ENCODE measurements around the gene KCNJ9. TPM values are rescaled to one million over a fixed set of nuclear protein-coding genes. Genes with fewer than 3 reads are reported as not detected.
"Not testable (repeated sequence)": the region's sequence is repeated elsewhere in the genome, so short reads cannot be mapped to it uniquely, and the experiment has no call there.

KCNJ9 gene
- total RNA-seq (2014; rRNA removed; shearing (Covaris generic)): not detected in 2 replicates

DNA sequence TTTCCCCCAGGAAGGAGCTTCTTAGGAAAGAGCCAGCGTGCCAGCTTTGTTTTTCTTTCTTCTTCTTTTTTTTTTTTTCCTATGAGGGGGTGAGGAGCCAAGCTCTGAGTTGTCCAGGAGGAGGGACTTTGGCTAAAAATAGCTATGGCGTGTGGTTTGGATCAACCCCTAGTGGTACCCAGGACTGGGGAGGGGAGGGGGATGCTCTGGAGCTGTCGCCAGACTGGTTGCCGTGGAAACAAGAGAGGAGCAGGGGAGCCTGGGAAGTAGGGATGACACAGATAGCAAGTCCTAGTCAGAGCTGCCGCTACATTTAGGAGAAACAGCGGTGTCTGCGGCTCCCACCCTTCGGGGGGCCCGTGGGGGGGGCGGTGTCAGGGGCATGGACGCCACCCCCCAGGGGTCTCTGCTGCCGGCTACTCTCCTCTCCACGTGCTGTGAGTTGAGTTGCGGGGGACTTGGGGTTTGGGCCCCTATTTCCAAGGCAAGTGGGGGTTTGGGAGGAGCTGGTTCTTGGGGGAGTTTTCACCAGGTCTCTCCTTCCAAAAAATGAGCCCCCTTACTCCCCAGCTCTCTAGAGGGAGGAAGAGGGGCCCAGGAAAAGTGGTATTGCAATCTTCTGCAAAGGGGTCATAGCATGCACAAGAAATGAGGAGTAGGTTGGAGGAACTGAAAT is at the start of gene KCNJ9:
Gene KCNJ9 (plus strand): TSS at position 278 of the 676 bp plus-strand sequence. CDS start 2,493 bp downstream, outside the sequence.
- DNase-seq (ENCODE audit: low spot score): no peak

DNA sequence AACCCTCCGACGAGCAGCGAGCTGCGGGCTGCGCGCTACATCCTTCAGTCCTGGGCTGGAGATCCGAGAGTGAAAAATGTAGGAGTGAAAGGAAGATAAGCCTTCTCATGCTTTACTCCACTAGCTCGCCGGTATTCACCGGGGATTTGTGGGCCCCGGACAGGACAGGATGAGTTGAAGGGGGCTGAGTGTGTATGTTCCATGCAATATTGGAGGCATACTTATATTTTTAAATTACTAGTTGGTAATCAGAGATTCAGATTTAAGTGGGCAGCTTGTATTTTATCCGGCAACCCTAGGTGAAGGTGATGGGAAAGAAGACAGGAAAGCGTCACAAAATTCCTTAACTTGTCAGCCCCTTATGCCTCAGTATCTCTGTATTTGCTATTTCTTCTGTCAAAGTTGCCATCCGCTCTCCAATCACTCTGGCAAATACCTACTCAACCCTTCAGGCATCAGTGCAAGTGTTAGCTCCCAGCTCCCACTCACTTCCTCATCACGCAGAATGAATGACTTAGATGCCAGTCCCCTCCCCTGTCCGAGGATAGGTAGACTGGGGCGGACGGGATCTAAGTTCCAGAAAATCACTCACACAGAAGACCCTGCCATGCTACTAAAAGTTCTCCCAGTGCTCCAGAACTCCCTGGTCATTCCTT is 49.0 kb upstream of the KCNJ9 start:
- peak; percentile 40 for DNase-seq (ENCODE audit: low spot score)

DNA sequence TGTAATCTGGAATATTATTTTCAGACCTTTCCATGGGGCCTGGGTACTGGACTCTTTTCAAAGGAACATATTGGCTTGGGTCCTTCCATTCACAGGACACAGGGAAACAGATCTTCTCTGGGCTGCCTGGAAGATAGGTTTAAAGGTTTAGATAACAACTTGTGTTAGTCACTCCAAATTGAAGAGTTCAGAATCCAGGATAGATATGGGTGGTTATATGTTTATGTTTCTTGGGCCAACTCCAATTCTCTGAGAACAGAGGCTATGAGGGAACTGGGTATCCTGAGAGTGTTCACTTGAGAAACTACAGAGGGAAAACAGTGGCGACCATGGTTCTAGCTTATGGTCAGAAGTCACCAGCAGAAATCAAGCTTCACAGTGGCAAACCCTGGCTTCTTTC is 40.9 kb upstream of the KCNJ9 start:
- DNase-seq (ENCODE audit: low spot score): no peak

DNA sequence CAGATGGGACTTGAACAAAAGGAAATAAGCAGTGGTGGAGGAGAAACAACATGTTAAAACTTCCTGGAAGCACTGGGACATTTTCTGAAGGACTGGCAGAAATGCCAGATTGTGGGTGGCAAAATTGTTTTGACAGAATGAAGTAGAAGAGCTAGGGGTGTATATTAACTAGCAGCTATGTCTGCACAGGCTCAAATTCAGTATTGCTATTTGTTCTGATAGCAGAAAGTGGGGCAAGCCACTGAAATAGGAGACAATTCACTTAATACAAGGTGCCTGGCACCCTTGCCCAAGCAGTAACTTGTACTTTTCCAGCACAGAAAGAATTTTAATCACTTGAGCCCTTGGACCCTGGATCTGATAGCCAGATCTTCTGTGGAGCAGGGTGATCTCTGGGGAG is 37.8 kb upstream of the KCNJ9 start:
- no peak for DNase-seq (ENCODE audit: low spot score)

DNA sequence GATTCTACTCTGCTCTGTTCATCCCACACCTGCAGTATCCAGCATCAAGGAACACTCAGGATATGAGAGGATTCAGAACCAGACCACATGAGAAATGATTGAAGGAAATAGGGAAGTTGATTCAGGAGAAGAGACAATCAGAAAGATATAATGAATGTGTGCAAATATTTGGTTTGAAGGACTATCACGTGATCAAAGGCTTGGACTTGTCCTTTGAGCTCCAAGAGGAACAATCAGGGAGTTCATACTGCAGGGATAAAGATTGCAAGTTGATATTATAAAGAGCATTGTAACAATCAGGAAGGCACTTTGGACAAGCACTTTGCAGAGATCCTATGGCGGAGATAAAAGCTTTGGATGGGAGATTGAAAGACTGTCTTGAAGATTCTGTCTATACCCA is 35.7 kb upstream of the KCNJ9 start:
- no peak for DNase-seq (ENCODE audit: low spot score)

DNA sequence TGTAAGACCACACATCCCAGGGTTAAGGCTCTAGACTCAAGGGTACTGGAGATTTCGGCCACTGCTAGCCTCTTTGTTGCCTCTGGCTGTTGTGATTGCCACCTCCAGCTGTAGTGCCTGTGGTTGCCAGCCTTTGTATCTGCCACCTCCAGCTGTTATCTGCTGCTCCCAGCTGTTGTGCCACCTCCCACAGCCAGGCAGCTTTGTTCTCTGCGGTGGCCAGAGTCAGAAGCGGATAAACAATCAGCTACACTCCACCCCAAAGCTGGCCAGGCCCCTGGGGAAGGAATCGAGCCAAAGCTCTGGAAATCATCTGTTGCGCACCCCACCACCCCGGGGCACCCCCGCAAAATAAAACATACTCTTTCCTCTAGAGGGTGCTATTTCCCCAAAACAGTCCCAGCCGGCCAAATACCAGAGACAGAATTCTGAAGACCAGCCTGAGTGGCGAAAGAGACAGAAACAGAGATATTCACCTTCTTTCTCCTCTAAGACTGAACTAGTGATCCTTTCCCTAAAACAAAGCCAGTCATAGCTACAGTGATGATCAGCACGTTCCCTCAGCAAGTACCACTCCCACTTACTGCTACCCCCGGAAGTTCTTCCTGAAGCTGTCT is 34.7 kb upstream of the KCNJ9 start:
- DNase-seq (ENCODE audit: low spot score): peak; percentile 58

DNA sequence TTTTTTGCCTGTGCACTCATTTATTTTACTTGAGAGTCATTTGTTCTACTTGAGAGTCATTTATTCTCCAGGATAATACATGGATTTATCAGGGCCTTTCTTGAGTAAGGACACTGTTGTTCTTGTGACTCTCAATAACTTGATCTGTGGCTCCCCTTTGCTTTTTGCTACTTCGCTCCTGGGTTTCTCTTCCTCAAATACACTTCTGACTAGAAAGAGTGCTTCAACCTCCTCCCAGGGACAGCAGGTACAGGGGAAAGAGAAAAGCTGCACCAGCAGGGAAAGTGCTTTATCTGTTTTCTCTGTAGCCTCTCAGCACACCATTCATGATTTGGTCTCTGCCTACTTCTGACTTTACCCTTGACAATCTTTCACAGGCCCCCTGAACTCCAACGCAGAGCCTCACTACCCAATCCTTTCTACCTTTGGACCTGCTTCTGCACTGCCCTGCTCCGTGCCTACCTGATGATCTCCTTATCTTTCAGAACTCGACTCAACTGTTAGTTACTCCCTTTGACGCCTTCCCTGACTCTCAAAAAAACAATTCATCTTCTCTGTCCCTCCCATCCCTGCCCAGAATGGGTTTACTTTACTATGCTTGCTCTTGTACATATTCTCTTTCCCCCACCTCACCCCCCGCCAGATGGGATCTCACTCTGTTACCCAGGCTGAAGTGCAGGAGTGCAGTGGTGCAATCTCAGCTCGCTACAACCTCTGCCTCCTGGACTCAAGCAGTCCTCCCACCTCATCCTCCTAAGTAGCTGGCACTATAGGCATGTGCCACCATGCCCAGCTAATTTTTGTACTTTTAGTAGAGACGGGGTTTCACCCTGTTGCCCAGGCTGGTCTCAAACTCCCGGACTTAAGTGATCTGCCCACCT is 34.0 kb upstream of the KCNJ9 start:
- DNase-seq (ENCODE audit: low spot score): no peak

DNA sequence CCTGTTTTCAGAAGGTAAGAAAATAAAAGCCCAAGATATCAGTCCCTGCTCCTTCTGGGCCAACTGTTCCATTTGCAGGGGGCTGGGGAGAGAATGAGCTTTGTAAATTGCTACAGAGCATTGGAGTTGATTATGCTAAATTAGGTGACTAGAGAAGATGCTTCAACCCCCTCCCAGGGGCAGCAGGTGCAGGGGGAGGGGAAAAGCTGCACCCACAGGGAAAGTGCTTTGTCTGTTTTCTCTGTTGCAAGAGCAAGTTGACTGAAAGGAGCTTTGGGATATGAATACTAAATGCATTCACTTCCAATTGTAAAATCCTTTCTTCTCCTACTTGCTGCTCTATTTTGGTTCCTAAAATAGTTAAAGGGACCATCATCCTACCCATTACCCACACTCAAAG is 33.0 kb upstream of the KCNJ9 start:
- DNase-seq (ENCODE audit: low spot score): no peak

DNA sequence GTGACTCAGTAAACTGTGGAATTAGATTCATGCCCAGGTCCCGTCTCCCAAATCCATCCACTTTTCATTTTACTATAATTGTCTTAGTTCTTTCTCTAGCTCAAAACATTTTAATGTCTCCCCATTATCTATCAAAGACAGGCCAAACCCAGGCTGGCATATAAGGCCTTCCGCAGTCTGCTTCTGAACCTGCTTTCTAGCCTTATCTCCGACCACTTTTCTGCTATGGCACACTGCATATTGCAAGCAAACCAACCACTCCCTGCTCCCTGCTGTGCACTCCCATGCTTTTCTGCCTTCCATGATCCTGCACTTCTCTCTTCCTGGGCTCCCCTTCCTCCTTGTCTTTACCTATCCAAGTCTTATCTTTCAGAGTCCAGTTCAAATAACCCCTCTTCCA is 32.2 kb upstream of the KCNJ9 start:
- DNase-seq (ENCODE audit: low spot score): no peak

DNA sequence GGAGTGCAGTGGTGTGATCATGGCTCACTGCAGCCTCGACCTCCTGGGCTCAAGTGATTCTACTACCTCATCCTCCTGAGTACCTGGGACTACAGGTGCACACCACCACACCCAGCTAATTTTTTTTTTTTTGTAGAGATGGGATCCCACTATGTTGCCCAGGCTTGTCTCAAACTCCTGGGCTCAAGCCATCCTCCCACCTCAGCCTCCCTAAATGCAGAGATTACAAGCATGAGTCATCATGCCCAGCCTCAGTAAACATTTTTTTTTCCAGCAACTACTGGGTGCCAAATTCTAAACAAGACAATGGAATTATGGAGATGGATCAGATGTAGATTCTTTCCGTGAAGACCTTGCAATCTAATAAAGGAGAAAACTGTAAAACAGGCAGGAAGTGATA is 31.2 kb upstream of the KCNJ9 start:
- not testable (repeated sequence) for DNase-seq (ENCODE audit: low spot score)

DNA sequence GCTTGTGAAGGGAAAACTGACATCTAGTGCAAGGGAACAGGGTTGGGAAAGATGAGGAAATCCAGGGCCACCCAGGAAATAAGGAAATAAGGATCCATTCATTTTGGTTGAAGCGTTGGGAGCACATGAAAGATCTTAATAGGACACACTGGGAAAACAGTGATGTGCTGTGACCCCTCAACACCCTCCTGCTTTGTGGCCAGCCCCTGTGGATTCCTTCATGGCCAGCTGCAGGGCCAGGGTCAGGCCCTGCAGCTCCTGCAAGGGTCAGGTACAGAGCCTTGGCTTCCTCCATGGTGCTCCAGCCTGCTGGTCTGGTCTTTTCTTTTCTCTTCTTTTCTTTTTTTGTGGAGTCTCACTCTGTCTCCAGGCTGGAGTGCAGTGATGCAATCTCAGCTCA is 30.7 kb upstream of the KCNJ9 start:
- no peak for DNase-seq (ENCODE audit: low spot score)

DNA sequence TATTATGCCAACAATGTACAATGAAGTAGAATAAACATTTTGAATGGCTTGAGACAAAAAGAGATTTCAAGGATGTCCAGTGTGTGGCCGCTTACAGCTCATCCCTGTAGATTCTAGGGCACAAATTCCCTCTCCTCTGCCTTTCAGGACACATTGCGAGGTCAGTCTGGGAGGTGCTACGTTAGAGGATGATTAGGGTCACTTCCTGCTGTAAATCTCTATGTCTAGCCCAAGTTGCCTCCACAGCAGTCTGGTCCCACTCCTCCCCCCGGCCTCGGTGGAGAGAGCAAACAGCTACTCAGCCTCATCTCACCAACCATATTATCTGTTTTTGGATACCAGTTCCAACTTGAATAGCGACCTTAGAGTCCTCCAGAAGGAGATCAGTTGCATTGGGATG is 28.4 kb upstream of the KCNJ9 start:
- no peak for DNase-seq (ENCODE audit: low spot score)

DNA sequence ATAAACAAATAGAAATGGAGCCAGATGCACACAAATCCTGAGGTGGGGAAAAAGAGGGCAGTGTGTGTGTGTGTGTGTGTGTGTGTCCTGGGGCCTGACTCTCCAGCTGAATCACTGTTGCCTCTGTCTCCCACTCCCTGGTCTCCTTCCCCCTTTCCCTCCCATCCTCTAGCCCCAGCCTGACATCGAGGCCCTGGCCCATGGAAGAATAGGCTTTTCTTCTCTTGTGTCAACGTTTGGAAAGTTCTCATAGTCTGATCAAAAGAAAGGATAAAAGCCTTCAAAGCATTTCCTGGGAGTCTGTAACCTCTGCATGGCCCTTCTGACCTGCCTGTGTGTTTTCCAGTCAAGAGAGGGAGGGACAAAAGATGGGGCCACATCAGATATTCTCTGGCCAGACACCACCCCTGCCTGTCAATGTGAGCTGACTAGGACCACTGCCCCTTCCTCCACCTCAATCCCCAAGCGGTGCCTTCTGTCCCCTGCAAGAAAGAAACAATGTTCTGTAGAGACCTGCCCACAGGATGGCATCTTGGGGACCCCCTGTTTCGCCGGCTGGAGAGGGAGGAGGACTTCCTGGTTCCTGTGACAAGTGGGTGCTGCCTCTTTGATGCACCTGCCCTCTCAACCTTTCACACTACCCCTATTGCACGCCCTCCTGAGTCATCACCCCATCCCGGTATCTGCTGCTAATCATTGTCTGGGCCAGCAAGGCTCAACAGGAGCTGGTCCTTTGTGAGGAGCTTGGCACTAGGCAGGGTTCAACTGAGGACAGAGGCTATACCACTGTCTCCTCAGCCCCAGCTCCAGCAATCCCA is 27.6 kb upstream of the KCNJ9 start:
- DNase-seq (ENCODE audit: low spot score): no peak

DNA sequence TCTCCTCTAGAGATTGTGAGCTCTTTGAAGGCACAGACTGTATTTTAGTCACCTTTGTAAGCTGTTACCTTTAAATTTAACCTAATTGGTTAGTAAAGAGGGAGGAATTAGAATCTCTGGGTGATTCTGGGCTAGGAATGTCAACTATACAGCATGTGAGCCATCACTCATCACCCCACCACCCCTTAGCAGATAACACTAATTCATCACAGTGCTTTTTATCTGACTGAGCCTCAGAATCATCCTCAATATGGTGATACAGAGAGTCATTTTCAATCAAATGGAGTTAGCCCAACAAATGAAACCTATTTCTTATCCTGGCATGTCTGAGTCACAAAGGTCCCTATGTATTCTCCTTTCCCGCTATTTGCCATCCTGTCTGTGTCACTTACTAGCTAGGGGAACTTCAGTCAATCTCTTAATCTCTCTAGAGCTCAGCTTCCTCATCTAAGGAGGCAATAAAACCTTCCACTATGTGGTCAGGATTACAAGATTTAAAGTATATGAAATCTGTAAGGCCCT is 24.6 kb upstream of the KCNJ9 start:
- no peak for DNase-seq (ENCODE audit: low spot score)

DNA sequence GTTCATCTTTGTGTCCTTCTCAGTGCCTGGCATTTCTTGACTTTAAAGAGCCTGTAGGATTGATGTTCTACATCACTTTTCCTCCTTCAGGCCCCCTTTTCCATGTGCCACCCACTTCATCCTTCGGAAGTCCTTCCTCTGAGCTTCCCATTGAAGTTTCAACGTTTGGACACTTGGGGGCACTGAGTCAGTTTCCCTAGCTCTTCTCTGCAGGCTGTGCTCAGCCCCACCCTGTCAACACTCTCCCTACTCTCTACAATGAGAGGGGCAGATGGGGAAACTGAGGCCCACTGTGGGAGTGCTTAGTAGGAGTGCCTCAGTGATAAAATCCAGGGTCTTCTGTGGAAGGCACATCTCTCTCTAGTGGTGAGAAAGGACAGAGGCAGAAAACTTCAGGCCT is 23.3 kb upstream of the KCNJ9 start:
- DNase-seq (ENCODE audit: low spot score): no peak

DNA sequence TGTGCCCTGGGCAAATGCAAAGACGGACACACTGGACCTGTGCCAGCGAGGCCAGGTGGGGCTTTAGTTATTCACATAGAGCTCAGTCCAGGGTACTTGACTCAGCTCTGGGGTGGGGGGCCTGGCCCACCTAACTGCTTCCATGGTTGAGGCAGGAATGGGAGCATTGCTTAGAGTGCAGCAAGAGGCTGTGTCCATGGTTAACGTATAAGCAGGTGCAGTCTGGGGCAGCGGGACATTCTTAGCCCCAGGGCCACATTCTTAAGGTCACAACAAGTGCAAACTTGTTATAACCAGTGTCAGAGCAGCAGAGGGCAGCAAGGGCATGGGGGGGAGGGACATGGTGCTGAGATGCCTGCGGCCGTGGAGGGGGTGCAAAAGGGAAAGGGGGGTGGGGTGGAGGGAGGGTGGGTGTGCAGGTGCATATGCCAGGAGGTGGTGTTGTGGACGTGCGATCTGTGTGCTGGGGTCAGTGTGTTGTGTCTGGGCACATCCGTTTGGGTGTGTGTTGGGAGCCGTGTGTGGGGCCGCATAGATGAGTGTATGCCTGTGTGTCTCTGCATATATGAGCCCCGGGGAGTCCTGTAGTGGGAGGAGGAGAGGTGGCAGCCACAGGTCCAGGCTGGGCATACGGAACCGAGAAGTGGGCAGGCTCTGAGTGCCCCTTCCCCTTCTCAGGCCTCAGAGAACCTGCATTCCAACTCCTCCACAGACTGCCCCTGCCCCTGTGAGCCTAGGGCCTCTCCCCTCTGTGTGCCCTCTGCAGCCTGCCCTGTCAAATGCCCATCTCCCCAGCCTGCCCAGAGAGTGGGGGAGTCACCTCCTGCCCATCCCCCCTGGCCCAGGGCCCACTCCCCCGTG is 19.7 kb upstream of the KCNJ9 start:
- no peak for DNase-seq (ENCODE audit: low spot score)

DNA sequence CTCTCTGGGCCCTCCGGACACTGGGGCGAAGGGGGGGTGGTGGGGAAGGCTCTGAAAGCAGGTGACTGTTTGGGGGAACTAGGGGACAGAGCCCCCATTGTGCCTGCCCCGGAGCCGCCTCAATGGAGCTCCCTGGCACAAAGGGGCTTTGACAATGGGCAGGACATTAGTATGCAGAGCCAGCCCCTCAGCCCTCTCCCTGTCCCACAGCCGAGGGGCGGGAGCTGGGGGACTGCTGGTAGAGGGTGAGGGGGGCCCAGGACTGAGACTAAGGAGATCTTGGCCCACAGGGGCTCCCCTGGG is 19.2 kb upstream of the KCNJ9 start:
- no peak for DNase-seq (ENCODE audit: low spot score)

DNA sequence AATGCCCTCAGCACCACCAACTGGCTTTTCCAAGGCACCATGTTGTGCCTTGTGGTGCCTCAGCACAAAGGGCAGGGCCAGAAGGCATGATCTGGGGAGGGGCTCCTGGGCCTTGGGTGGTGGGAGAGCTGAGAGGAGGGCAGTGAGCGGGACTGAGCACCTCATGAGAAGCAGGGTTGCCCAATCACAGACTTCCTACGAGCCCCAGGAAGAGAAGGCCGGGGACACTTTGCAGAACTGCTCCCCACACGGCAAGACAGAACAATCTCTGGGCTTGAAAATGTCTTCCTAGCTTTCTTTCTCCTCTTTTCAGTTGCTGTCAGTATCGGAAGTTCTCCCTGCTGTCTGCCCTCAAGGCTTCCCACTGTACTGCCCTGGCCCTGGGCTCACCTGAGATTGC is 18.2 kb upstream of the KCNJ9 start:
- no peak for DNase-seq (ENCODE audit: low spot score)

DNA sequence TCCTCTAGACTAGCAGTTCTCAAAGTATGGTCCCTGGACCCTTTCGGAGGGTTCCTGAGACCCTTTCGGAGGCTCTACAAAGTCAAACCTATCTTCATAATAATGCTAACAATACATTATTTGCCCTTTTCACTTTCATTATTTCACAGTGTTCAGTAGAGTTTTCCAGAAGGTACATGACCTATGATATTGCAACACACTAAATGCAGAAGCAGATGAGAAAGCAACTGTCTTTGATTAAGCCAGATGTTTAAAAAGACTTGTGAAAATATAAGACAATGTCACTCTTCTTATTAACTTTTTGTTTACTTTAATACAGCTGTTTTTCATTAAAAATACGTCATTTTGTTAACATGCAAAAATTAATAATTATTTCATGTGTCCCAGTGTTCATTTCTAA is 17.2 kb upstream of the KCNJ9 start:
- DNase-seq (ENCODE audit: low spot score): no peak

DNA sequence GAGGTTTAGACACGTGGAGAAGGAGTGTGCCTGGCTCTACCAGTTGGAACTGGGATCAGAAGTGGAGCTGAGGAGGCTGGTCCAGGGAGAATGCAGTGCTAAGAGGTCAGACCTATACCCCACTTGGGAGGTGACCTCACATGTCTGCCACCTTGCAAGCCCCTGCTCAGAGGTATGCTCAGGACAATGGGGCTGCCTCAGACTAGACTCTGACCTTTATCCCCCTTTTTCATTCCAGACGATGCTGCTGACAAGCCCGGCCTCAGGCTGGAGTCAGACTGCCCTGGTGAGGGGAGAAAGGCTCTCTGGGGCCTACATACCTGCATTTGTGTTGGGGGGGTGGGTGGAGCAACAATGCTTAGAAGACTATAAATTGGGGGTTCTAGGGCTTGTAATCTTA is 16.6 kb upstream of the KCNJ9 start:
- DNase-seq (ENCODE audit: low spot score): no peak
